ENCODE results near the gene CHCHD3.

CHCHD3 gene

GRCh38 chr7:132865366-132866143 lies 216.3 kb downstream of the CHCHD3 start:
- DNase-seq (ENCODE audit: low read depth, low spot score): no peak

GRCh38 chr7:132861940-132862554 lies 219.8 kb downstream of the CHCHD3 start:
- no peak for DNase-seq (ENCODE audit: low read depth, low spot score)

DNA sequence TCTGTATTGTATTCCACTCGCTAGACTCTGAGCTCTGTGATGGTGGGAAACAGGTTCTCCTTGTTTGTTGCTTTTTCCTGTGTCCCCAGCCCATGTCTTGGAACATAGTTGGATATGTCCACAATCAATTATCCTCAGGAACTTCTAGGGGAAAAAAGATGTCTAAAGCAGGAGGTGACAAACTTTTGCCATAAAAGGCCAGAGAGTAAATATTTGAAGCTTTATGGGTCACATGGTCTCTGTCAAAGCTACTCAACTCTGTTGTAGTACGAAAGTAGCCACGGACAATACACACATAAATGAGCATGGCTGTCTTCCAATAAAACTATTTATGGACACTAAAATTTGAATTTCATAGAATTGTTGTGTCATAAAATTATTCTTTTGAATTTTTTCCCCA lies 220.5 kb downstream of the CHCHD3 start:
- DNase-seq (ENCODE audit: low read depth, low spot score): no peak

DNA sequence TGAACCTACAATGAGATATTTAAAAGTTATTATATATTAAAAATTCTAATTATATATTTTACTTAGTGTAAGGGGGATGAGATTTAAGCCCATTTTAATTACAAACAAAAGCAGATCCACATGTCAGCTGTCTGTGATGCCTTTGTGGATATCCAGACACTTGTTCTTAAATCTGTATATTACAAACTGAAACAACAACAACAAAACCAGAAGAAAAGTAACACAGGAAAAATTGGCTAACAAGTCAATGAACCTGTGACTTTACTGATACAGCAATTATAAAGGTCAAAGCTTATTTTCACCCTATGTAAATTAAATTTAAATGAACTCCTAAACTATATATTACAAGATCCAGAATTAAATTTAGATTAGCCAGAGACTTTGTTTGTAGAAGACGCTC lies 222.7 kb downstream of the CHCHD3 start:
- no peak for DNase-seq (ENCODE audit: low read depth, low spot score)

GRCh38 chr7:132858760-132859159 lies 223.1 kb downstream of the CHCHD3 start:
- DNase-seq (ENCODE audit: low read depth, low spot score): no peak

DNA sequence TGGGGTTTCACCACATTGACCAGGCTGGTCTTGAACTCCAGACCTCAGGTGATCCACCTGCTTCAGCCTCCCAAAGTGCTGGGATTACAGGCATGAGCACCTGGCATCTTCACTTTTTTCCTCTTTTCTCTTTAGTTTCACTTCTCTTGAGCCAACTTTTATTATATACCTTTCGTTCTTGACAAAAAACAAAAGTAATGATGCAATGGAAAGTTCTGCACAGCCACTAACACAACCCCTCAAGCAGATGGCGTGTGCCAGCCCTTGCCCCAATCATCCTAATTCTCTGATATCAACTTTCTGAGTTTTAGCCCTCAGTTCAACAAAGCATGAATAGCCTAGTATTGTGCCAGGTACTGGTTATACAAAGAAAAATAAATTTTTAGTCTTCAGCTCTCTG lies 223.6 kb downstream of the CHCHD3 start:
- DNase-seq (ENCODE audit: low read depth, low spot score): no peak

DNA sequence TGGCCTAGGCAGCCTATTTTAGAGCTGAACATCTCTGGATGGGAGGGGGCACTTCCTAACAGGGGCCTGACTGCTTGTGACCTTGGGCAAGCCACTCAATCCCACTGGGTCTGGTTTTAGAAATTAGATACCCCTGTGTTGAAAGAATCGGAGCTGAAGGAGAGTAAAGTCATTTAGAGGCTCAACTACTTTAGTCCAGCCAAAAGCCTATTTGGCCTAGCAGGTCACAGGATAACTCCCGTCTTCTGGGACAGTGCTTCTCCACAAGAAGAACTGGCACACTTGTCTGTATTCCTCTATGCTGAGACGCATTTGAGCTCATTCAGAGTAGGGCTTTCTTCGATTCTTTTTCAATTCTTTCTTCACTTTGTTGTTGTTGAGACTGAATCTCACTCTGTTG lies 224.2 kb downstream of the CHCHD3 start:
- DNase-seq (ENCODE audit: low read depth, low spot score): no peak

- DNase-seq (ENCODE audit: low read depth, low spot score): no peak
Measured at GRCh38 chr7:132857031-132857430, 224.9 kb downstream of the CHCHD3 start.

DNA sequence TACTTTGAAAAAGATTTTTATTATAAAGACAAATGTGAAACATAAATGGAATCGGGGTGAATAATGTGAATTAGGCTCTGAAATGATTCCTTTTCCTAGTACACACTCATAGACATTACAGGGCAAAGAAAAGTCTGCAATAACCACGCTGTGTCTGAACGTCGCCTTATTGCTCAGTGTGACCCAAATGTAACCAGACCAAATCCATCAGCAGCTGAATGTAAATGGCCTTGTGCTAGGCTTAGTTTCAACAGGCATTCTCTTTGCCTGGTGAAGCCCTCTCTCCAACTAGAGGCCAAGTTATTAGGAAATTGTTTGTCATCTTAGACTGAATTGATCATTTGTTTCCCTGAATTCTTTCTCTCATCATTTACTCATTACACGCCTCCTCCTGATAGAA lies 225.5 kb downstream of the CHCHD3 start:
- no peak for DNase-seq (ENCODE audit: low read depth, low spot score)

GRCh38 chr7:132855901-132856300 lies 226.0 kb downstream of the CHCHD3 start:
- no peak for DNase-seq (ENCODE audit: low read depth, low spot score)

GRCh38 chr7:132854238-132854637 lies 227.7 kb downstream of the CHCHD3 start:
- DNase-seq (ENCODE audit: low read depth, low spot score): no peak

DNA sequence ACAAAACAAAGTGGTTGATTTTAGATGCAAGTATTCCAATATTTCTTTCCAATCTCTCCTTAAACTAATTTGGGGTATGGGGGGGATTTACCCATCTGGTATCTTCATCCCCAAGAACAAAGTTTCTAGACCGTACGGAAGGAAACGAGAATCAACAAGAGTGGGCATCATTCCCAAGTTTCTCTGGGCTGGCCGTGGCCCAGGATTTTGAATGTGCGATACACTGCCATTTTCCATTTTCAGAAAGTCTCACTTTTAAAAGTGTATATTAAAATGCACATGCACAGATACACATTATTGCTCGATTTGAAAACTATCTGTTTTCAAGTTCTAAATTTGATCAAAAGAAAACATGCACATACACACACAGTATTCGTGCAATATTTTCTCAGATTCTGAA lies 234.5 kb downstream of the CHCHD3 start:
- no peak for DNase-seq (ENCODE audit: low read depth, low spot score)

DNA sequence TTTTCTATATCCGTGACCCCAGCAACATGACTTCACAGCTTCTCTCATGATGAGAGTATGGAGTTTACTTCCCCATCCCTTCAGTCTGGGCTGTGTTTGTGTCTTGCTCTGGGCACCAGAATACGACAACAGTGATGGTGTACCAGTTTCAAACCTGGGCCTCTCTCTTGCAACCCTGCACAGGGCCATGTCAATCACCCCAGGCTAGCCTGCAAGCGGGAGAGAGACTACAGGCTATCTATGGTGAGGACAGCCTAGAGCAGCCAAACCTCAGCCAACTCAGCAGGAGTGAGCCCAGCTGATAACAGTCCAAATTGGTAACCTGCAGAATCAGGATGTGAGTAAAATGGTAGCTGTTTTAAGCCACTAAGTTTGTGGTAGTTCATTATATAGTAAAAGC lies 235.8 kb downstream of the CHCHD3 start:
- no peak for DNase-seq (ENCODE audit: low read depth, low spot score)

- no peak for DNase-seq (ENCODE audit: low read depth, low spot score)
Measured at GRCh38 chr7:132842478-132842877, 239.4 kb downstream of the CHCHD3 start.

- no peak for DNase-seq (ENCODE audit: low read depth, low spot score)
Measured at GRCh38 chr7:132840199-132840598, 241.7 kb downstream of the CHCHD3 start.

GRCh38 chr7:132838313-132838712 lies 243.6 kb downstream of the CHCHD3 start:
- no peak for DNase-seq (ENCODE audit: low read depth, low spot score)

- no peak for DNase-seq (ENCODE audit: low read depth, low spot score)
Measured at GRCh38 chr7:132837529-132837928, 244.4 kb downstream of the CHCHD3 start.

DNA sequence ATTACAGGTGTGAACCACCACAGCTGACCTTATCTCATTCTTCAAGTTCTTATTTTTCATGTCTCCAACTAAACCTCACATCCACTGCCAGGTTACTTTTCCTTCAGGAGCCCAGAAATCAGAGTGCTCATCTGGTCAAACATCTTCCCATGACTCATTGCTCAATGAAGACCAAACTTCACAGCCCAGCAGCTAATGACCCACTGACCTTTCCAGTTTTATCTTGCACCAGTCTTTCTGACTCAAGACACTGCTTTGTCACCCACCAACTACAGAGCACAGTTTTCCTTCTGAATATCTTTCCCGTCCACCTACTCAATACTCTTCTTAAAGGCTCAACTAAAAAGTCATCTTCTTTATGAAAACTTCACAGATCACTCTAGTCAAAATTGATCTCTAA lies 245.1 kb downstream of the CHCHD3 start:
- DNase-seq (ENCODE audit: low read depth, low spot score): no peak

GRCh38 chr7:132830941-132831340 lies 250.9 kb downstream of the CHCHD3 start:
- DNase-seq (ENCODE audit: low read depth, low spot score): no peak

DNA sequence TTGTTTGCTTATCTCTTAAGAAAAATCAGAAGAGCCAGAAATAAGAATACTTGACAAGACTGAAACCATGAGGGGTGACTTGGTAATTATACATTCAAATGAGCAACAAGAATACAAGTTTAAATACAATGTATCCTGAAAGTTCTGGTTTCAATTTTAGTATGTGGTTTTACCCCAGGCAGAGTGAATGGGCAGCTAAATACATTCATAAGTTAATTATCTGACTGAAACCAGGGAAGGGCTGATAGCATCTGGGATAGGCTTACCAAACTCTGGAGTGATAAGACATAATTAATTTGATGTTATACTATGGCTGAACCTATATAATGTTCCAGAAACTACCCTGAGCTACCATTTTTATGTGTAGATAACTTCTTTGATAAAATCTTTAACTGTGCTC lies 253.4 kb downstream of the CHCHD3 start:
- DNase-seq (ENCODE audit: low read depth, low spot score): no peak

GRCh38 chr7:132825932-132826835 lies 255.7 kb downstream of the CHCHD3 start:
- DNase-seq (ENCODE audit: low read depth, low spot score): no peak

DNA sequence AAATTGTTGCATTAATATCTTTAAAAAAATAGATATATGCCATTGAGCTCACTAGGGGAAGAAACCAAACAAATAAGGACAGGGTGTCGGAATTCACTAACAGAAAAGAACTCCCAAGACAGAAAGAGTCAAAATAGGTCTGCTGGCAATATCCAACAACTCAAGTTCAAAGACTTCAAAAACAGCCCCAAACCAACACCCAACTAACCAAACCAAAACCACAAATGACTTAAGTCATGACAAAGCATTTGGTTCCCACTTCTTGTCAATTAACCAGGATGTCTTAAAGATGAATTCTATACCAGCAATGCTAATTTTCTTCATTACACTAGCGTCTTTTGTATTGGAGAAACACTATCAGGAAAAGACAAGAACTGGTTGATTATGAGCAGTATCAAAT lies 256.7 kb downstream of the CHCHD3 start:
- no peak for DNase-seq (ENCODE audit: low read depth, low spot score)

Data from activated CD4-positive, CD25-positive, alpha-beta regulatory T cell treated with anti-CD3 and anti-CD28 coated beads, Interleukin-2, amount 50 U/mL, for 16 hours (primary cell).